ENCODE data around the gene ATOX1. TPM values are rescaled to one million over a fixed set of nuclear protein-coding genes. Genes with fewer than 3 reads are reported as not detected.

Gene ATOX1
- total and polyA plus RNA-seq, 2 of the 13 experiments (the other 11 are each of a cell fraction or from before 2014, with no cell fraction given) = 62.4 to 124 TPM

- TF ChIP-seq ZNF646 (CRISPR knock-in tag; IDR thresholded peaks at IDR 0.05) = no peak
- TF ChIP-seq BHLHE40 (IDR thresholded peaks at IDR 0.05; ENCODE audit: low read length) = peak; percentile 51; the same call in 1 of the 2 replicates
- TF ChIP-seq ZNF362 (CRISPR knock-in tag; IDR thresholded peaks at IDR 0.05; ENCODE audit: borderline replicate concordance) = peak; percentile 86
- TF ChIP-seq ZNF776 (CRISPR knock-in tag; IDR thresholded peaks at IDR 0.05) = no peak
- TF ChIP-seq MLLT10 (CRISPR knock-in tag; IDR thresholded peaks at IDR 0.05) = no peak
- TF ChIP-seq MBNL3 (CRISPR knock-in tag; conservative IDR thresholded peaks at IDR 0.05) = no peak
- TF ChIP-seq KLF6 (CRISPR knock-in tag; IDR thresholded peaks at IDR 0.05) = no peak; the same call in 1 of the 2 replicates
- TF ChIP-seq HDAC2 (CRISPR knock-in tag; IDR thresholded peaks at IDR 0.05) = peak; percentile 48; the same call in 1 of the 2 replicates
- TF ChIP-seq RBFOX2 (IDR thresholded peaks at IDR 0.05; ENCODE audit: low read depth, low read length) = no peak
- TF ChIP-seq ZNF276 (CRISPR knock-in tag; IDR thresholded peaks at IDR 0.05; ENCODE audit: low read depth) = no peak
- no peak for TF ChIP-seq AGO2 (optimal IDR thresholded peaks at IDR 0.05; ENCODE audit: low read depth, low read length)
- TF ChIP-seq NFAT5 (CRISPR knock-in tag; IDR thresholded peaks at IDR 0.05) = no peak
- TF ChIP-seq ZNF224 (CRISPR knock-in tag; IDR thresholded peaks at IDR 0.05) = no peak
- TF ChIP-seq YY1 (IDR thresholded peaks at IDR 0.05; ENCODE audit: insufficient read depth, insufficient replicate concordance, low read depth, low read length) = no peak
- no peak for TF ChIP-seq NR2C2 (CRISPR knock-in tag; IDR thresholded peaks at IDR 0.05; ENCODE audit: borderline replicate concordance)
Measured at GRCh38 chr5:151694035-151694485, 64.4 kb downstream of the ATOX1 start (continued).

Measured in HepG2 (cell line).